Coronary artery (tissue), 2 donors: Measurements from ENCODE around the gene CA11.

ENCODE experiments used
- DNase-seq: peaks from one replicate; pipeline ENCODE4 v3.0.0-alpha.2; 2017; ENCODE audit warnings: low spot score
- H3K27ac ChIP-seq, 2 donors: fragments of 200-600 bp; sonication (generic); one replicate each; pipeline ENCODE4 v1.5.1; 2016 to 2019
- H3K4me3 ChIP-seq: fragments of 200-600 bp; sonication (generic); 2 replicates; pipeline ENCODE4 v1.5.1; 2016; ENCODE audit warnings: mild to moderate bottlenecking, moderate library complexity
- TF ChIP-seq, protein P1 (sequence below): fragments of 200-600 bp; sonication (generic); IDR thresholded peaks from one replicate; pipeline ENCODE4 v1.5.1; 2019; ENCODE audit warnings: antibody characterized with exemption

CA11 gene

DNA sequence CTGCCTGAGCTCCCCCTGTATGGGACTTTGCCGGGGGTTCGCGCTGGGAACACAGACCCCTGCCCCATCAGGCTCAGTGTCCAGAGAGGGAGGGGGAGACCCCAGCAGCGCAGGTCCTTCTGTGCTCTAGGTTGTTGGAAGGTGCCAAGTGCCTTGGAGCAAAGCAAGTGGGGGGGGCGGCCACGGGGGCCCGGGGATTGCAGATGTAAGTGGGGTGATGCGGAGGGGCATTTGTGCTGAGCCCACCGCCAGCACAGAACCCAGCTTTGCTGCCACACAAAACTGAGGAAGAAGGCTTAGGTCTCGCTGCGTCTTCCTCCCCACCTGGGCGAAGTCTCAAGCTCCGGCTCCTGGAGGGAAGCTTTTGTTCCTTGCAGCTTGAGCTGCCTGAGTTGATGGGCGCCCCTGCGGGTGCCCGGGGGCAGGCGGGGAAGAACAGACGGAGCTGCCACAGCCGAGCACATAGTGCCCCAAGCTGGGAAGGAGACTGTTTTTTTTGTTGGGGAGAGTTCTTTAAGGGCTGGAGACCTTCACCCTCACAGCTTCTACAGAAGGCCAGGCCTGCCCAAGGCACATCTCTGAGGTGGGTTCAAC lies 28.3 kb upstream of the CA11 start:
- Histone ChIP-seq H3K27ac (no peak overlapping the region), H3K4me3 (no peak overlapping the region)
- TF ChIP-seq, protein P1, sequence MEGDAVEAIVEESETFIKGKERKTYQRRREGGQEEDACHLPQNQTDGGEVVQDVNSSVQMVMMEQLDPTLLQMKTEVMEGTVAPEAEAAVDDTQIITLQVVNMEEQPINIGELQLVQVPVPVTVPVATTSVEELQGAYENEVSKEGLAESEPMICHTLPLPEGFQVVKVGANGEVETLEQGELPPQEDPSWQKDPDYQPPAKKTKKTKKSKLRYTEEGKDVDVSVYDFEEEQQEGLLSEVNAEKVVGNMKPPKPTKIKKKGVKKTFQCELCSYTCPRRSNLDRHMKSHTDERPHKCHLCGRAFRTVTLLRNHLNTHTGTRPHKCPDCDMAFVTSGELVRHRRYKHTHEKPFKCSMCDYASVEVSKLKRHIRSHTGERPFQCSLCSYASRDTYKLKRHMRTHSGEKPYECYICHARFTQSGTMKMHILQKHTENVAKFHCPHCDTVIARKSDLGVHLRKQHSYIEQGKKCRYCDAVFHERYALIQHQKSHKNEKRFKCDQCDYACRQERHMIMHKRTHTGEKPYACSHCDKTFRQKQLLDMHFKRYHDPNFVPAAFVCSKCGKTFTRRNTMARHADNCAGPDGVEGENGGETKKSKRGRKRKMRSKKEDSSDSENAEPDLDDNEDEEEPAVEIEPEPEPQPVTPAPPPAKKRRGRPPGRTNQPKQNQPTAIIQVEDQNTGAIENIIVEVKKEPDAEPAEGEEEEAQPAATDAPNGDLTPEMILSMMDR, result no peak
- no peak for DNase-seq

DNA sequence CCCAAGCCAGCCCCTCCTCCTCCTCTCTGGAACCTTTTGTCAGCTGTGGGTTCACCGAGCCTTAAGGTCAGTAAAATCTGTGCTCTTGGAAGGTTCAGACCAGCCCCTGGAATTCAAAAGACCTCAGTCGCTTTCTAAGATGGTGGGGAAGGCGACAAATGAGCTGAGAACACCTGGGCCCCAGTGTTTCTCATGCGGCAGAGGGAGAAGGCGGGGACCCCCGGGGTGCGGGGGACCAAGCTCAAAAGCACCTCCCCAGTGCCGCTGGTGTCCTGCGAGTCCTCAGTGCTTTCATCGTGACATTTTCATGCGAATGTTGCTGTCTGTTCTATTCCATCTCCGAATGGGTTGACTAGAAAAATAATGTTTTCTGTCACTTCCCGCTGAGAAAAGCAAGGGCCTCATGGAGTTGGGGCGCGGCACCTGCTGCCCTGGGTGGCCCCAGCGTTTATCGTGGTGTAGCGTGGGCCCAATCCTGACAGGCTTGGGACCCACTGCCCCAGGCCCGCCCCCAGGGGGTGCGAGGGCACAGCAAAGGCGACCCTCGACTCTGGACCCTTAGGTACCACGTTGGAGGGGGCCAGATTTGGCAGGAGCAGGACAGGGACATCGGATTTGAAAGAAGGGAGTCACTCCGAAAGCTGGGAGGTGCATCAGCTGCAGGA lies 27.6 kb upstream of the CA11 start:
- no peak overlapping the region for H3K27ac ChIP-seq

DNA sequence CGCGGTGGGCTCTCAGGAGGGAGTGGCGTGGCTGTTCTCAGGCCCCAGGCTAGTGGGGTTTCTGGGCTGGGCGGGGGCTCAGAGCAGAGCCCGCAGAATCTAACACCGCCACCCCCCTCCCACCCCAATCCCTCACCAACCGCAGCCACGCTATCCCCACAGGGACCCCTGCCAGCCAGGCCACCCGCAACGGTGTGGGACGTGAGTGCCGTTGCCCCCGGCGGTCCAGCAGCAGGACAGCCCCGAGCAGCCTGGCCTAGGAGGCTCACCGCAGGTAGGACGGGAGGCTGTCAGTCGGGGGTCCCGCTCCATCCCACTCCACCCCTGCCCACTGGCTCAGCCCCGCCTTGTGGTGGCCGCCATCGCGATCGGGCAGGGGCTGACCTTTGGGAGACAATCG lies 27.0 kb upstream of the CA11 start, which contains the start of gene NTN5:
Gene NTN5, minus strand, starts transcription at position 24 of the 400 bp plus-strand sequence. CDS start 2,031 bp downstream, outside the sequence.
- H3K27ac ChIP-seq, result no peak within 1 kb of the TSS
- no peak for DNase-seq
- TF ChIP-seq, protein P1, result no peak
- no peak within 1 kb of the TSS for H3K4me3 ChIP-seq

More for the DNA sequence above, 27.6 kb upstream of the CA11 start:
- no peak for DNase-seq
- H3K4me3 ChIP-seq, result no peak overlapping the region
- TF ChIP-seq, protein P1, result no peak

DNA sequence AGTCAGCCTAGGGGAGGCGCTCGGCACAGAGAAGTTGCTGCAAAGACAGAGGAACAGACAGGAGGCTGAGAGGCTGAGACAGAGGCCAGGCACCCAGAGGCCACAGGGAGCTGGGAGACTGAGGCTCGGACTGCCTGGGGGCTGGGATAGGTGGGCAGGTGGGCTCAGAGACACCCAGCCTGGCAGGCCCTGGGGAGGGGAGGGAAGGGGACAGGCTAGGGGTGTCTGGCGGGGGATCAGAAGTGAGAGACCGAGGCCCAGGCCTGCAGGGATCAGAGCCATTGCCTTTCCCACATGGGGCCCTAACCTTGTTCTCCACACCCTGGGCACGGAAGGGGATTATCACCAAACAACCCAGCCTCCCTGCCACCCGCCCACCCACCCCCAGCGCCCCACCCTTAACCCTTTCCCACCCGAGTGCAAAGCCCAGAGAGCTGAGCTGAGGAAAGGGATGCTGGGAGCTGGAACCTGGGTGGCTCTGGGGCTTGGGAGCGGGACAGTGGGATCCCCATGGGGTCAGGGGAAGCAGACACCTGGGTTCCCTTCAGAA lies 25.5 kb upstream of the CA11 start:
- DNase-seq, result no peak
- H3K27ac ChIP-seq, result no peak overlapping the region
- H3K4me3 ChIP-seq, result no peak overlapping the region
- TF ChIP-seq, protein P1, result no peak

DNA sequence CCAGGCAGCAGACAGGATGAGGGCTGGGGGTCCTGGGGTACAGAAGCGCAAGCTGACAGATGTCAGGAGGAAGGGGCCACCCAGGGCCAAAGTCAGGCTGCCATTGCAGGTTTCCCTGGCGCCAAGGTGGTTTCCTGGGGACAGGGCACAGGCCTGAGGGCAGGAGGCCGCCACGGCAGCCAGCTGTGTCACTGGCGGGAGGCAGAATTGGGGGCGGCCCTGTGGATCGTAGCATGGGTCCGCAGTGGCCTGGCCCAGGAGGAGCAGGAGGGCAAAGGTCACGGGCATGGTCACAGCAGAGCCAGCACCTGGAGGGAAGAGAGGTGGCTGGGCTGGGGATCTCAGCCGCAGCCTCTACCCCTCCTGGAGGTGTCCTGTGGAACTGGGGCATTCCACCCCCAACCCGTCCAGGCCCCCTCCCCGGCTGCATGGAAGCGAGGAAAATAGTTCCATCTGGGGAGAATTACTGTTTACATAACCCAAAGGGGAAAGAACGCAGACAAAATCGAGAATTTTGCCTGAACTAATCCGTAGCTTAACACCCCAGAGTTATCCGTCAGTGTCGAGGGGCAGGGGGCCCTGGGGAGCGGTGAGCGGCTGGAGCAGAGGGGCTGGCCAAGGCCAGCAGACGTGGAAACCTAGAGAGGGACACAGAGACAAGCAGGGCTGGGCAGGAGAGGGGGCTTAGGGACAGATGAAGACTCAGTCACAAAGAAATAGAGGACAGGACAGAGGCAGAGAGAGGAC lies 24.9 kb upstream of the CA11 start:
- DNase-seq, result no peak
- H3K4me3 ChIP-seq, result no peak overlapping the region
- TF ChIP-seq, protein P1, result no peak
- no peak overlapping the region for H3K27ac ChIP-seq

DNA sequence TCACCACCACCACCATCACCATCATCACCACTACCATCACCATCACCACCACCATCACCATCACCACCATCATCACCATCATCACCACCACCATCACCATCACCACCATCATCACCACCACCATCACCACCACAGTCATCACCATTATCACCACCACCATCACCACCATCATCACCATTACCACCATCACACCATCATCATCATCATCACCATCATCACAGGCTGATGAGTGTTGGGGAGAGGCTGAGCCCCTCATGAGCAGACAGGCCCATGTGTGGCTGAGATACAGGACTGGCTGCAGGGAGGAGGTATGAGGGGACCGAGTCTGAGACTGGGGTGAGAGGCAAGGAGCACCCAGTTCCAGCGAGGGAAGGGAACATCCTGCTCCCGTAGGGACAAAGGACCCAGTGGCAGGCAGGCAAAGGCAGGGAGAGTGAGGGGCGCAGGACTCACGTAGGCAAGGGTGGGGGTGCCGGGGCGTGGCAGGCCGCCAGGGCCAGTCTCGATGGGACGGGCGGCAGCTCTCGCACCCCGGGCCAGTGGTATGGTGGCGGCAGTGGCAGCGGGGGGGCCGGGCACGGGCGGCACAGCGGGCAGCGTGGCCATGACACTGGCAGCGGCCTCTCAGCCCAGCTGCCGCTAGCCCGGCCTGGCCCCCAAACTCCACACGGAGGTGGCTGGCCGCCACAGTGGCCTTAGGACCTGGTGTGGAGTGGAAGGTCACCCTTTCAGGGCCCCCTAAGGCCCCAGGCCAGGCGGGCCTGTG lies 24.1 kb upstream of the CA11 start:
- TF ChIP-seq, protein P1, result no peak
- Histone ChIP-seq H3K27ac (no peak overlapping the region), H3K4me3 (no peak overlapping the region)
- DNase-seq, result no peak
